Neural progenitor cell (in vitro differentiated cells): ENCODE data around the gene PLEK.

Experiments
- CTCF ChIP-seq: fragments of 200-600 bp; sonication (generic); IDR thresholded peaks from 2 replicates; pipeline ENCODE4 v1.5.1; 2017; ENCODE audit warnings: antibody characterized with exemption, mild to moderate bottlenecking
- EZH2 ChIP-seq: fragments of 200-600 bp; sonication (generic); IDR thresholded peaks from 2 replicates; pipeline ENCODE4 v1.6.1; 2017; ENCODE audit warnings: antibody characterized with exemption, mild to moderate bottlenecking, moderate library complexity
- EZH2phosphoT487 ChIP-seq: fragments of 200-600 bp; sonication (generic); IDR thresholded peaks from 2 replicates; pipeline ENCODE4 v1.6.1; 2017; ENCODE audit warnings: antibody characterized with exemption

GRCh38 chr2:68388772-68389171, 23.7 kb downstream of the PLEK start:
- no peak for TF ChIP-seq CTCF
- TF ChIP-seq EZH2phosphoT487, result no peak
- no peak for TF ChIP-seq EZH2
